GF-D8 (cell line): ENCODE results near the gene PAX5.

Experiments used
- DNase-seq: peaks from one replicate; lab custom pipeline; 2025; lab: John Stamatoyannopoulos, UW

The PAX5 gene

DNA sequence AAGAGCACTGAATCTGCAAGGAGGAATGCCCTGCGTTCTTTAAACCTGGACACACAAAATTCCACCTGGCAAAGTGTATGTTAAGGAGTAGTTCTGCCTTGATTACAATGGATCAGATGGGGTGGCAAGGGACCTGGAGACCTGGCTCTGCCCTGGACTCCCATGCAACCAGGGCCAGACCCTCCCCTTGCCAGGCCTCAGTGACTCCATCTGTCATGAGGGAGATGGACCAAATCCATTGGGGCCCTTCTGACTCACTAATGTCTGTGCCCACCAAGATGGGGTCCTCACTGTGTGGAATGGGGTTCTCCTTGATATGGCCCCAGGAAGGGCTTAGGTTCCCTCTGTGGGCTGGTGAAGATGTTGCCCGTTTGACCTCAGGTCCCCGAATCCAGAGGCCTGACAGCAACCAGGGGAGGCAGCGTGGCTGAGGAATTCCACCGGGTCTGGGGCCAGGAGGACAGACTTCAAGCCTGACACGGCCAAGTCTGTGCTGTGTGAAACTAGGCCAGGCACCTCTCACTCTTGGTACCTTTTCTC, 100.3 kb downstream of the PAX5 start:
- DNase-seq = no peak

DNA sequence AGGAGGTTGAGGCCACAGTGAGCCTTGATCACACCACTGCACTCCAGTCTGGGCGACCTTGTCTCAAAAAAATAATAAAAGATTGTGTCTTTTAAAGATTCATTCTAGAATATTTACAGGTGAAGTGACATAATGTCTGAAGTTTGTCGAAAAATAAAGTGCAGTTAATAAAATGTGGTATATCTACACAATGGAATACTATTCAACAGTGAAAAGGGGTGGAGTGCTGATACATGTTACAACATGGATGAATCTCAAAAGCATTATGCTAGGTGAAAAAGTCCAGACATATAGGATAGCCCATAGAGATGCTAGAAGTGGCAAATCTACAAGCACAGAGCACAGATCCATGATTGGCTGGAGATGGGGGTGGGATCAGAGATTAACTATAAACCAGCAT, 101.9 kb downstream of the PAX5 start:
- DNase-seq = no peak

DNA sequence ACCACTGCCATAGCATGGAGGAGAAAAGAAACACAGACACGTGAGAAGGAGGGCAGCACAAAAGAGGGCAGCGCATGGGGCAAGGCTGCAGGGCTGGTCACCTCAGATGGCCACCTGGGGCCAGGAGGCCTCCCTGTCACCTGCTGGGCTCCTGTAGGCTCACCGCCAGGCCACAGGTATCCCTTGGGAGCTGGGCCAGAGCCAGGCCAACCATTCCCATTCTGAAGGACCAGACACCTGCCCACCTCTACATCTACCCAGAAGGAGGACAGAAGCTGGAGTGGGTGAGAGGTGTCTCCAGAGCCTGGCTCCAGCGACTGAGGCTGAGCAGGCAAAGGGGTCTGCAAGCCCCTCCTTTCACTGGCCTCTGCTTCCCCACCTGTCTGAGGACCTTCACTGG, 103.1 kb downstream of the PAX5 start:
- DNase-seq = no peak

DNA sequence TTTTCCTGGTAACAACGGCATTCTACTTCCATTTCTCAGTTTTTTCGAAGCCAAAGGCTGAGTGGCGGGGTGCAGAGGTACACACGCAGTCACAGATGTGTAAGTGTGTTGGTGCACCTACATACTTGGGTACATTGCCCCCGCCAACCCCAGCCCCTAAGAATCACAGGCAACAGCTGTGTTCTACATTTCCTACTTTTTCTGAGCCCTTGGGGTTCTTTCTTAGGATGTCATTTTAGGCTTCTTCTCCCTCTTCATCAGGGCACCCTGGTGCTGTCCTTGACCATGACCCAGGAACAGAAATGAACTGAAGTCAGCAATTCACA, 104.8 kb downstream of the PAX5 start:
- DNase-seq = no peak

DNA sequence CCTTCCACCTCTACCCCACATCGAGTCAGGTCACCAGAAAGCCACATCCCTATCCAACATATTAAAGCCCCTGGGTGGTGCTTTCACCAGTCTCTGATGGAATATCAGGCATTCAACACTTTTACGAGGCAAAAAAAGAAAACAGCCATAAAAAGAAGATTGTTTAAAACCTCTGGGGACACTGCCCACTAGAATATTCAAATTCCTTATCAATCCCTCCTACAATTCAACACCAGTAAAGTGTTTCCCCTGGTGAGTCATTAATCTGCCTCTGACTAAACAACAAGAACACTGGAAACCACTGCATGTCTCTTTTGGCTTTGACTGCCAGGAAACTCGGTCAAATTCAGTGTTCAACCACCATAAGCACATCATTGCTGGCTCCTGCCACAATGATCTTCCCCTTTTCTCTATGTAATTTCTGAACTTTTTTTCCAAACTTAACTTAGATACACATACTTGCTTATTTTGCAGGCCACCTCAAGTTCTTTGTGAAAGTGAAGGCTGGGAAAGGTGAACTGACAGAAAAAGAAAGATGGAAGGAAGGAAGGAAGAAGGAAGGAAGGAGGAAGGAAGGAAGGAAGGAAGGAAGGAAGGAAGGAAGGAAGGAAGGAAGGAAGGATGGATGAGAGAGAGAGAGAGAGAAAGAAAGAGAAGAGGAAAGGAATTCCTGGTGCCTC, 105.3 kb downstream of the PAX5 start:
- no peak for DNase-seq

DNA sequence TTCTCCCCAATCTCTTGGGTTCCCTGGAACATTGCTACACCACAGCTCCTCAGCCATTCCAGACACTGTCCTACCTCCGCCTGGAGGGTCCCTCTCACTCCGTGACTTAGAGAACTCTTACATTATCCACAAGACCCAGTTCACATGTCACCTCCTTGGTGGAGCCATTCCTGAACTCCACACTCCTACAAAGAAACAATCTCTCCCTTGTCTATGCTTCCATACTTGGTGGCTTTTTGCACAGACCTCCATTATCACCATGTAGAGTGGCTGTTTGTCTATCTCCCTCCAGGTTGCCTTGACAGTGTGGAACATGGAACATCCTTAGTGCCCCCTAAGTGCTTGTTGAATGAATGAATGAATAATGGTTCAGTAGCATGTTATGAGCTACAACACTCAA, 105.9 kb downstream of the PAX5 start:
- DNase-seq = no peak

DNA sequence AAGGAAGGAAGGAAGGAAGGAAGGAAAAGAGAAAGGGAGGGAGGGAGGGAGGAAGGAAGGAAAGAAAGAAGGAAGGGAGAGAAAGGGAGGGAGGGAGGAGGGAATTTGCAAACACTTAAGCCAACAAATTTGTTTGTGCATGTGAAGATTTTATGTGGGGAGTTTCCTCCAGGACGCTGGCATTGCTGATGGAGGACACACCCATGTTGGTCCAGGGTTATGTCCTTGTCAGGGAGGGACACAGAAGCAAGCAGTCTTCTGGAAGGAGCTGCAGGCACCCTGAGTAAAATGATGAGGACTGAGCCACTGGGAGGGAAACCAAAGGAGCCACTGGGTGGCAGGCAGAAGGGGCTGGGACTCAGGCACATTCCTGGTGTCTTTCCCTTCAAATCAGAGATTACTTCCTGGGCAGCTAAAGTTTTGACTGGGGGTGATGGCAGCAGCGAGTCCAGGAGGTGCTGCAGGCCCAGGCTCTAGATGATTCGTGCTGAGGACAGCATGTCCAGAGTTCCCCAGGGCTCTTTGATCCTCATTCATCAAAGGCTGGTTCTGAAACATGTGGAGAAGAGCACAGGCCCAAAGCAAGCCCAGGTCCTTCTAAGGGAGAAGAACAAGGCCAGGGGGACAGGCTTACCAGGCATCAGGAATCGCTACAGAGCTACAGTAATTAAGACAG, 109.2 kb downstream of the PAX5 start:
- no peak for DNase-seq

DNA sequence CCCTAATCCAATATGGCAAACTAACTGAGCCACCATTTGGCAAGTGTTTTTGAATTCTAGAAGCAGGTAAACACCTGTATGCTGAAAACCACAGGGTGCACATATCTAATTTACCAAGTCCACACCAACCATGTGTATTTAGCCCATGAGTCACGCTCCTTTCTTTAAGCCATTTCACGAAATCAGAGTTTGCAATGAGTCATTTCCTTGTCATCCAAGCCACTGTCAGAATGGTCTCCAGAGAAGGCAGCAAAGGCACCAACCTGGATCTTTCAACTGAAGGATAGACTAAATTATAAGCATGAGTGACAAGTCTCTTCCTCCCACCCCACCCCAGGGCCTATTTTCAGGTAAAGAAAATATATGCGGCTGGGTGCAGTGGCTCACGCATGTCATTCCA, 110.0 kb downstream of the PAX5 start:
- DNase-seq = no peak

DNA sequence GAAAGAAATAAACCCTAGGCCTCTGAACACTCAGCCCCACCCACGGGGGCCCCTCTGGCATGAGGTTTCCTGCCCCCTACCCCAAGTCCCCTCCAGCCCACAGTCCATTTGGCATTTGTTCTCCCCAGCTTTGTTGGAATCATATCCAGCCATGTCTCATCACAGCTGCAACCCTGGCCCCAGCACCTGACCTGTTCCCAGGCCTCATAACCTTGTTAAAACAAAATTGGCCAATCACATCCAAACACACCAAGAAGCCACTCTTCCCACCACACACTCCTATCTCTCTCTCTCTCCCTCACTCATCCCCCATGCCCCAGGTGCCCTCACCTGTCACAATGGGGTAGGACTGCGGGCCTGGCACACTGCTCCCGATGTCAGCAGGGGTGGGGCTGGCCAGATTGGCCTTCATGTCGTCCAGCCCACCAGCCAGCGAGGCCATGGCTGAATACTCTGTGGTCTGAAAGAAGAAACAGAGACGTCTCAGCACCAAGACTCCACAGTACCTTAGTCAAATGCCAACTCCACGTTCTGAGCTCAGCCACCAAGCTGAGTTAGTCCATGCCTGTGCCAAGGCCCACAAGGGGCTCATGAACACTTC, 110.9 kb downstream of the PAX5 start:
- DNase-seq = no peak

DNA sequence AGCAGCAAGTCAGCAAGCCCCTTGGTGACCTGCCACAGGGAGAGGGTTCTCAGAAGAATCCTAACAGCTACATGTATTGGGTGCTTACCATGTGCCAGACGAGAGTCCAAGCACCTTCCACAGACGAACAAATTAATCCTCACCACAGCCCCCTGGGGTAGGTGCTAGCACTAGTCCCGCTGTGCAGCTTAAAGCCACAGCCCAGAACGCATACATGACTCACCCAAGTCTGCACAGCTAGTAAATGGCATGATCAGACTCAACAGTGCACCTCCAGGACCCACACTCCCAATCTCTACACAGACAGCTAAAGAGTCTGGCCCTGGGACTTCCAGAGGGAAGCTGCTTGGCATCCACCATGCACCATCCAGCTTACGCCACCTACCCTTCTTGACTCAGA, 111.5 kb downstream of the PAX5 start:
- no peak for DNase-seq

DNA sequence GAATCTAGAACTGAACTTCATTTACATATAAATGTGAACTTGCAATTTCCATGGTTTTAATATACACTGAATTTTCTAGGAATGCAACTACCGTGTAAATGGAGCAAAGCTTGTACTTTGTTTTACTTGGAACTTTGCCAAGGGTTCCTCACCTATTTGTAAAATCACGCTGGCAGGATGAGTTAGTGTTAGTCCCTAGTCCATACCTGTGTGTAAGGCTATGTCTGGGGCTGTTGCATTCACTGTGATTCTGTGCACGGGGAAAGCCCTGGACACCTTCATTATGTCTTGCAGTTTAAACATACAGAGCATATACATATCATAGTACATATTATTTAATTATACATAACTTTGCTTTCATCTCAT, 119.9 kb downstream of the PAX5 start:
- DNase-seq = no peak

DNA sequence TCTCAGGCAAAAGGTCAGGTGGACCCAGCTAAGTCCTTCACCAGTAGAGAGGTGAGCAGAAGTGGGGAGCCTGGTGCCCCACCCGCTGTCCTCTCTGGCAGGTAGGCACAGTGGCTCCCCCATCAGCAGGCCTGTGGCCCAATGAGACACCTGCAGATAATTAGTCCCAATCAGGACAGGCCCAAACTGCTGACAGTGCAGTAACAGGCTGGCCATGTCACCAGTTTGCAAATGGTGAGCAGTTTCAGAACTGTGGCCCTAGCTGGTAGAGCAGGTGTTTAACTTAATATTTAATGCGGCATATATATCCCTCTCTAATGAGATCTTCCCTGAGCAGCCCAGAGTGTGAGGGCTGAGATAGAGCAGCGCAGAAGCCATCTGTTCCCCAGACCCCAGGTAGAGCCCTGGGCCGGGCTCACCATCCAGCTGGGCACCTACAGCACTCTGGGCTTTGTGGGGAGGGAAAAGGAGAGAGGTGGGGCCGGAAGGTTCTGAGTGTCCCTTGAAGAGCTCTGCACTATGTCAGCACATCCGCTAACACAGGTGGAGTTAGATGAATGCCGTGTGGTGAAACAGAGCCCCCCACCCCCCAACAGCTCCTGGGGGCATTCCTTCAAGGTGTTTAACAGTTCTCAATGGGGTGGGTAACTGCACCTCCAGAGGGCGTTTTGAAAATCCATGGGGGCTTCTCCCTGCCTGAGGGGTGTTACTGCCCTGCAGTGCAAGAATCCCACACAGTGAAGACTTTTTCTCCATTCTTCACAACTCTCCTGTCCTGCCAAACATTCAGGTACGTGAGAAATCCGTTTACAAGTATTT, 120.5 kb downstream of the PAX5 start:
- DNase-seq = no peak

DNA sequence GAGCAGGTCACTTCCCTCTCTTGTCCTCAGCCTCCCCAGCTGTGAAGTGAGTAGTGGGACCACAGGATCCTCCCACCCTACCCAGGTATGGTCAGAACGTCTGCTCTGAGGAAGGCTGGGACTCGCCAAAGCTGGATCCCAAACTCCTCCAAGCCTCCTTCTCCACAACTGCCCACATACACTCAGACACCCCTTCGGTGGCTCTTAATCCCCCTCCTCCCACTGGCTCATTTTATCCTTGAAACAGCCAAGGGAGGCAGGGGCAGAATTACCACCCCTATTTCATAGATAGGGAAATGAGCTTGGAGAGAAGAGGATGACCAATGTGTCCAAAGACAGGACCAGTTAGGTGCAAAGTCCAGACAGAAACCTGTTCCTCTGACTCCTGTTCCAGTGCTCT, 121.4 kb downstream of the PAX5 start:
- DNase-seq = no peak

DNA sequence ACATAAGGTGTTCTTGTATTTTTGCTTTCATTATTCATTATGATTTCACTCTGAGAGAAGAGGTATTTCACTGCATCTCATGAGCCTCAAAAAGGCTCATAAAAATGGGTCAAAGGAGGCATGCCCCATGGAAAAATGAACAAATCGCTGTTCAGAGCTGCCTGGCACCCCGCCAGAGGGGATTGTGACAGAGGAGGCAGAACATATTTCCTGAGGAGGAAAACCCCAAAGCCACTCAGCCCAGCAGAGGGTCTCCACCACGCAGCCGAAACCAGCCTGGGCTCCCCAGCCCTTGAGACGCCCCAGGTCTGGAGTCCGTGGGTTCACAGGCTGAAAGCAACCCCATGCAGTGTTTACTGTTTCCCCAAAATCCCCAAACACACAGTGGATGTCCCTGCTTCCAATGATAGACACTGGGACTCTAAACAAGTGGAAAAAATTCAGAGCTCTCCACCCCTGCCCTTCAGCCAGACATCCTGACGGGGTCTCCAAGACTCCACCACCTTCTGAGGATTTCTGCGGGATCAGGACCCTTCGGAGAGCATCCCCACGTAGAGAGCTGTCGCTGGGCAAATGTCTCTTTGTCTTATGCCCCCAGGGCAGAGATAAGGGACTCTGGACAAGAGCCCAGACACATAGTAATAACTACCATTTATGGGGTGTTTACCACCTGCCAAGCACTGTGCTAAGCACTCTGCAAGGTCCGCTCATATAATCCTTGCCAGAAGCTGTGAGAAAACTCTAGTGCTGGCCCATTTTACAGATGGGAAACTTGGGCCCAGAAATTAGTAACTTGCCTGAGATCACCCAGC, 122.3 kb downstream of the PAX5 start:
- DNase-seq = no peak

DNA sequence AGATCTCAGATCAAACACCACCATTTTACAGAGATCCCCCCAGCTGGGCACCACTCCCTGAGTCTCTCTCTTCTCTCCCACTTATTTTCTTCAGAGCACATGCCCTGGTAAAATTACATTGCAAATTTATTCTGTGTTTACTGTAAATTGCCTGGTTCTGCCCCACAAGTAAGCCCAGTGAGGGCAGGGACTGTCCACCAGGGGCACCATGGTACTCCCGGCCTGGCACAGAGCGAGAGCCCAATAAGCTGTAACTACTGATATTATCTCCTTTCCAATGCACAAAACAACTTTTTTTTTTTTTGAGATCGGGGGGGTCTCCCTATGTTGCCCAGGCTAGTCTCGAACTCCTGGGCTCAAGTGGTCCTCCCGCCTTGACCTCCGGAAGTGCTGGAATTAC, 123.0 kb downstream of the PAX5 start:
- no peak for DNase-seq

DNA sequence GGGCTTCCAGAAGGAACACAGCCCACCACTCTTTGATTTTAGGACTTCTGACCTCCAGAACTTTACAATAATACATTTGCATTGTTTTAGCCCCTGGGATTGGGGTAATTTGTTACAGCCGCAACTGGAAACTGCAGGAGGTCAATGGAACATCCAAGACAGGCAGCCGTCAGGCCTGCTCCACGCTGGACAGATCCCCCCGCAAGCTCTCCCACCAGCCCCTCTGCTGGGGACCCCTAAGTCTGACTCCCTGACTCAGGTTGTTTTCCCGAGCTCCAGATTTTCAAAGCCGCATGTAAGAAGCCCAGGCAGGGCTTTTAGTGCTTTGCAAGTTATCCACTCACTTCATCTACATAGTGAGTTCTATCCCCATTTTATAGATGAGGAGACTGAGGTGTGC, 127.6 kb downstream of the PAX5 start:
- no peak for DNase-seq

DNA sequence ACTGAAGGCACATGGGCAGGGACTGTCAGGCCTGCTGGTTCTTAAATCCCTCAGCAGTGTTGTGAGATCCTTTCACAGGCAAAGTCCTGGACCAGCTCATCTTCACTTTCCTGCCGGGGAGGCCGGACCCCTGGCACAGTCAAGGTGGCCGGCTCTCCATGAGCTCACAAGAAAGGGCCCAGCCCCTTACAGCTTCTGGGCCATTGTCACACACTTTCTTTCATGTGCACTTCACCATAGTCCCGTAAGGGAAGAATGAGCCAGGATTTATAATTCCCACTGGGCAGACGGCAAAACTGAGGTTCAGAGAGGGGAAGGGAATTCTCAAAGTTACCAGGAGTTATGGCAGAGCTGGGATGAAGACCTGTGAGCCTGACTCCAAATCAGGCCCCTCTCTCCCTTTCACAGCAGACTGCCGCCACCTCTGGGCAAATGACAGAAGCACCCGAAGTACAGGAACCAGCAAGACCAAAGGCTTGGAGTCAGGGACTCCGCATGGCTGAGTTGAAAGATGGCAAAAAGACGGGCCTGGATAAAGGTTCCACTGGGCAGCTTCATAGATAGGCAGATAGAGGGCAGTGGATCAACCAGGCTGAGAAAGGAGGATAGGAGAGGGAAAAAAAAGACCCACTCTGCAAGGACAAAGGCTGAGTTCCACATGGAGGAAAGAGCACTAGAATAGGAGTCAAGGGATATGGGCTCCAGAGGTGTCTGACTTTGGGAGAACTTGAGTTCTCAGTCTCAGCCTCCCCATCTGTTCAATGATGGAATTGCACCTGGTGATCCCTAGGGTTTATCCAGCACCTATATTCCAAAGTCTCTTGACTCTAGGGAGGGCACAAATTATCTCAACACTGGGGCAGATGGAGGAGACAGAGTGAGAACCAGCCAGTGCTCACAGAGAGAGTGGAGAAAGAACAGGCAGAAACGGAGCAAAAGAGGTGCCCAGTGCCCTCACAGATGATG, 128.7 kb downstream of the PAX5 start:
- DNase-seq = no peak

DNA sequence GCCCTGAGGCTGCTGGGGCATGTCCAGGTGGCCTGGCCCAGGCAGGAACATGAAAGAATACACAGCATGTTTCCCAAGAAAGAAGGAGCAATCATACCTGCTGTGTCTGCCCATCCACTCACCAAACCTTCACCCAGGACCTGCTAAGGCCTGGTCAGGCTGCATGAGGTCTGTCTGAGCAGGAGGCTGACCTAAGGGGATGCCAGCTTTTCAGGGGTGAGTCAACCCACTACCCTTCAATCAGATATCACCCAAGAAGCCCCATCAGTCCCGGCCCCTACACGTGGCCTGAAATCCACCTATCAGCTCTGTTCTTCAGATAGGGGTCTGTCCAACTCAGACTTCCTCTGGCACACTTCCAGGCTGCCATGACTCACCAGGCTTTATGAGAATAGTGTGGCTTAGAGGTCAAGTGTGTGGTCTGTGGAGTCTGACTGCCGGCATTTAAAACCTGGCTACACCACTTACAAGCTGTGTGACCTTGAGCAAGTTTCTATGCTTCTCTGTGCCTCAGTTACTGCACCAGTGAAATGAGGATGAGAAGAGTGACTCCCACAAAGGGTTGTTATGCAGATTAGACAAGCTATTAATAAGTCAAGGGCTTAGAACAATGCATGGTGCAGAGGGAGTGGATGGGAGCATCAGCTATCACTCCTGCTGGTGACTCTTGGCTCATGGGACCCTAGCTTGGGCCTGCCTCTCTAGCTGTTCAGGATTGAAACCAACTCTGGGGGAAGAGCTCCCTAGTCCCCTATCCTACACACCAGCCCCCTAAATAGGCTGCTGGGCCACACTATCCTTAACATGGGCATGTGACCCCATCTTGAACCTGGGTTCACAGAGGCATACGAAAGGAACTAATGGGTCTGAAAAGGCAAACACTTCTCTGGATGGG, 130.3 kb downstream of the PAX5 start:
- DNase-seq = no peak

DNA sequence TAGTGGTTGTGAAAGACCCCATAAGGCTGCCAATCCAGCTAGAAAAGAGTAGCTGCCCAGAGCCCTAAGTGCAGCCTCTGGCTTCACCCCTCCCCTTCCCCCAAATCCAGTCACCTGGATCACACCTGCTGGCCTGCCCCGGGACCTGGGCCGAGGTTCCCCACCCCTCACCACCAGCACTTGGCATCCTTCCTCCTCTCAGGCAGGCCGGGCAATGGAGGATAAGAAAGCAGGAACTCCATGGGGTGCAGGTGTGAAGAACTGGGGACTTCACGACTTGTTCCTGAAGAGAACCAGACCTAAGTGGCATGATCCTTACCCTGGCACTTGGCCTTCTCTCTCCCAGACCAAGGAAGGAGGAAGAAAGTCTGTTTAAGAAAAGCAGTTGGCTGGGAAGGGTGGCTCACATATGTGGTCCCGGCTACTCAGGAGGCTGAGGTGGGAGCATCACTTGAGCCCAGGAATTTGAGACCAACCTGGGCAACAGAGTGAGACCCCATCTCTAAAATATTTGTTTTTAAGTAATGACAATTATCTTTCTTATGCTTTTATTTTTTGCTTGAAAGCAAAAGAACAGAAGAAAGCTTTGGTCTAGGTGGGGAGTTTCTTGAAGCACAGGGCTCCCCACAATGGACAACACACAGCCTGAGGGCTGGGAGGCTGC, 131.1 kb downstream of the PAX5 start:
- no peak for DNase-seq
